ENCODE results near the gene DEXI.

GRCh38 chr16:10978871-10979446, 36.7 kb upstream of the DEXI start:
- TF ChIP-seq, protein P1, sequence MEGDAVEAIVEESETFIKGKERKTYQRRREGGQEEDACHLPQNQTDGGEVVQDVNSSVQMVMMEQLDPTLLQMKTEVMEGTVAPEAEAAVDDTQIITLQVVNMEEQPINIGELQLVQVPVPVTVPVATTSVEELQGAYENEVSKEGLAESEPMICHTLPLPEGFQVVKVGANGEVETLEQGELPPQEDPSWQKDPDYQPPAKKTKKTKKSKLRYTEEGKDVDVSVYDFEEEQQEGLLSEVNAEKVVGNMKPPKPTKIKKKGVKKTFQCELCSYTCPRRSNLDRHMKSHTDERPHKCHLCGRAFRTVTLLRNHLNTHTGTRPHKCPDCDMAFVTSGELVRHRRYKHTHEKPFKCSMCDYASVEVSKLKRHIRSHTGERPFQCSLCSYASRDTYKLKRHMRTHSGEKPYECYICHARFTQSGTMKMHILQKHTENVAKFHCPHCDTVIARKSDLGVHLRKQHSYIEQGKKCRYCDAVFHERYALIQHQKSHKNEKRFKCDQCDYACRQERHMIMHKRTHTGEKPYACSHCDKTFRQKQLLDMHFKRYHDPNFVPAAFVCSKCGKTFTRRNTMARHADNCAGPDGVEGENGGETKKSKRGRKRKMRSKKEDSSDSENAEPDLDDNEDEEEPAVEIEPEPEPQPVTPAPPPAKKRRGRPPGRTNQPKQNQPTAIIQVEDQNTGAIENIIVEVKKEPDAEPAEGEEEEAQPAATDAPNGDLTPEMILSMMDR (conservative IDR thresholded peaks at IDR 0.05; ENCODE audit: low read depth, low read length), result no peak
- no peak for TF ChIP-seq EZH2phosphoT487 (IDR thresholded peaks at IDR 0.05; ENCODE audit: borderline replicate concordance, low read length)

Measured in PC-3 (cell line).